Heart left ventricle (tissue), 13 donors: ENCODE measurements around the gene AMMECR1.

ENCODE experiments used
- POLR2A ChIP-seq, 2 donors: fragments of 450-650 bp; IDR thresholded peaks; one replicate each; pipeline ENCODE4 v1.6.1; 2017; ENCODE audit warnings: antibody characterized with exemption in 2 of 2, mild to moderate bottlenecking in 2 of 2, moderate library complexity in 2 of 2
- TF ChIP-seq, protein P1 (sequence below), 12 donors: fragments of 200-600 bp; sonication (generic) in 4 of 12; IDR thresholded peaks; one replicate each; pipeline versions ENCODE4 v1.5.0 to v1.8.0; 2018 to 2022; ENCODE audit warnings: antibody characterized with exemption in 12 of 12, mild to moderate bottlenecking in 5 of 12
- donor health status: ischemic (EF 13 %, LVEDD 7.1; RV severe dilation, severe dysfunction).
- donor health status: DM: no; HTN: yes; CAD: no.
- donor health status: DM: no; HTN: no; CAD: no.
- donor health status: ischemic (EF 25% LVEDD 6.9; RV normal size, moderate dysfunction).
- donor health status: ischemic (EF 25% LVEDD 5.7; RV mildly dilated, moderate dysfunction).
- donor health status: ischemic (EF 35%, LVEDD 5.7; RV mildly dilated, moderate dysfunction).
- donor health status: nonischemic (EF 11% LVEDD 7.7; RV severe dilation, severe dysfunction).
- donor health status: DM: yes; HTN: yes; CAD: no.
- donor health status: PGD.
- donor health status: ischemic (EF 29% LVEDD 5.4; RV normal size, mild dysfunction).
- donor health status: nonischemic (EF 23%, LVEDD 6.1; RV moderate dilation, normal function).

DNA sequence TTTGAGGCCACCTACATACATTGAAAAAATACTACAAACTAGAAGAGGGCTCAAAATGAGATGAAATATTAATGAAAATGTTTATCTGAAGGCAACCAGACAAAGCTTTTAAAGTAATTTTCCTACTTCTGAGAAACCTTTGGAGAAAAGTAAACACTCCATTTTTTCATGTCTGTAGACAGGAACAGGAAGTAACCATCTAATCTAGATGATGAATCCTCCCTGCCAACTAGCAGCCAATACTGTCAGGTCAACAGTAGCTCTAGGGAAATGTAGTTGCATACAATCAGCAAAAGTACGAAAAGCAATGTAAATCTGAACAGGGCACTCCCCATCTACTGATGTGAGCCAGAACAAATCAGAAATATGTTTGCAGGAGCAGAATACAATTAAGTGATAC is 49.0 kb downstream of the AMMECR1 start:
- TF ChIP-seq, protein P1, sequence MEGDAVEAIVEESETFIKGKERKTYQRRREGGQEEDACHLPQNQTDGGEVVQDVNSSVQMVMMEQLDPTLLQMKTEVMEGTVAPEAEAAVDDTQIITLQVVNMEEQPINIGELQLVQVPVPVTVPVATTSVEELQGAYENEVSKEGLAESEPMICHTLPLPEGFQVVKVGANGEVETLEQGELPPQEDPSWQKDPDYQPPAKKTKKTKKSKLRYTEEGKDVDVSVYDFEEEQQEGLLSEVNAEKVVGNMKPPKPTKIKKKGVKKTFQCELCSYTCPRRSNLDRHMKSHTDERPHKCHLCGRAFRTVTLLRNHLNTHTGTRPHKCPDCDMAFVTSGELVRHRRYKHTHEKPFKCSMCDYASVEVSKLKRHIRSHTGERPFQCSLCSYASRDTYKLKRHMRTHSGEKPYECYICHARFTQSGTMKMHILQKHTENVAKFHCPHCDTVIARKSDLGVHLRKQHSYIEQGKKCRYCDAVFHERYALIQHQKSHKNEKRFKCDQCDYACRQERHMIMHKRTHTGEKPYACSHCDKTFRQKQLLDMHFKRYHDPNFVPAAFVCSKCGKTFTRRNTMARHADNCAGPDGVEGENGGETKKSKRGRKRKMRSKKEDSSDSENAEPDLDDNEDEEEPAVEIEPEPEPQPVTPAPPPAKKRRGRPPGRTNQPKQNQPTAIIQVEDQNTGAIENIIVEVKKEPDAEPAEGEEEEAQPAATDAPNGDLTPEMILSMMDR (IDR thresholded peaks at IDR 0.05) = no peak
- TF ChIP-seq POLR2A (IDR thresholded peaks at IDR 0.05) = no peak
